Measurements from ENCODE around the gene USHBP1. TPM values are rescaled to one million over a fixed set of nuclear protein-coding genes. Genes with fewer than 3 reads are reported as not detected.

Gene USHBP1
- polyA plus RNA-seq, 1 donor from 2014 or later = 0.59 TPM

DNA sequence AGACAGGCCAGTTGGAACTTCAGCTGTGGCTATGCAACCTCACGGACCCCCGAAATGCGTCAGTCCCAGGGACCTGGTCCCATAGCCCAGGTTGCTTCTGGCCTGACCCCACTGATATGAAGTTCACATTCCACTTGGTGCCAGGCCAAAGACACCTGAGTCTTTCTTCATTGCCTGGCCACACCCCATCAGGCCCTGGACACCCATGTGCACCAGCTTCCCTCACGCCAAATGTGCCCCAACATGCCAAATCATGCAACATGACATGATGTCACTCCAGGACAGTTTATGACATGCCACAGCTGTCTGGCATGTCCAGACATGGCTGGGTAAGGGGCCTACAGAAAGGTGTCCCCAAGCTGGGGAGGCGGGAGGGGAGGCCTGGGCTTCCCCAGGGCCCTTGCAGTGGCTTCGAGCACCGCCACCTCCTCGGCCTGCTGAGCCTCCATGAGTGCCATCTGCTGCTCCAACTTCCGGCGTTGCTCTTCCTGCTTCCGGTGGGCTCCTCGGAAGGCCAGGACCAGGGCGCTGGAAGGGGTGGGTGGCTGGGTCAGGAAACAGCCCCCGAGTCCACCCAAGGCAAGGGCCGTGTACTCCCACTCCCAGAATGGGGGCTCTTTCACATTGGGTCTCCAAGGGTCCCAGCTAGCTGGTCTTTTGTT, 14.5 kb downstream of the USHBP1 start:
- Histone ChIP-seq H2AFZ (ENCODE audit: low read depth, low read length) (no peak overlapping the region), H3K27me3 (ENCODE audit: insufficient read depth, low read depth, low read length) (no peaks in the 10 kb centered on the region), H3K4me2 (ENCODE audit: low read length) (no peak overlapping the region), H3K9me3 (ENCODE audit: low read length) (no peaks in the 10 kb centered on the region), H4K20me1 (ENCODE audit: insufficient read depth) (no peaks in the 10 kb centered on the region), H3K9me2 (ENCODE audit: insufficient read depth, low read length) (no peaks in the 10 kb centered on the region), H3K9ac (ENCODE audit: low read length) (no peak overlapping the region), H3K4me3 (ENCODE audit: low read length) (no peak overlapping the region), H3K27ac (ENCODE audit: low read length) (no peak overlapping the region), H3K36me3 (ENCODE audit: insufficient read depth, low read length) (no peaks in the 10 kb centered on the region), H3K79me2 (replicated peaks; ENCODE audit: insufficient read depth, low read length) (peaks cover 13% of the 10 kb centered on the region), H3F3A (ENCODE audit: insufficient read depth, low read length, poor library complexity, severe bottlenecking) (no peaks in the 10 kb centered on the region)
- TF ChIP-seq, protein P1, sequence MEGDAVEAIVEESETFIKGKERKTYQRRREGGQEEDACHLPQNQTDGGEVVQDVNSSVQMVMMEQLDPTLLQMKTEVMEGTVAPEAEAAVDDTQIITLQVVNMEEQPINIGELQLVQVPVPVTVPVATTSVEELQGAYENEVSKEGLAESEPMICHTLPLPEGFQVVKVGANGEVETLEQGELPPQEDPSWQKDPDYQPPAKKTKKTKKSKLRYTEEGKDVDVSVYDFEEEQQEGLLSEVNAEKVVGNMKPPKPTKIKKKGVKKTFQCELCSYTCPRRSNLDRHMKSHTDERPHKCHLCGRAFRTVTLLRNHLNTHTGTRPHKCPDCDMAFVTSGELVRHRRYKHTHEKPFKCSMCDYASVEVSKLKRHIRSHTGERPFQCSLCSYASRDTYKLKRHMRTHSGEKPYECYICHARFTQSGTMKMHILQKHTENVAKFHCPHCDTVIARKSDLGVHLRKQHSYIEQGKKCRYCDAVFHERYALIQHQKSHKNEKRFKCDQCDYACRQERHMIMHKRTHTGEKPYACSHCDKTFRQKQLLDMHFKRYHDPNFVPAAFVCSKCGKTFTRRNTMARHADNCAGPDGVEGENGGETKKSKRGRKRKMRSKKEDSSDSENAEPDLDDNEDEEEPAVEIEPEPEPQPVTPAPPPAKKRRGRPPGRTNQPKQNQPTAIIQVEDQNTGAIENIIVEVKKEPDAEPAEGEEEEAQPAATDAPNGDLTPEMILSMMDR (IDR thresholded peaks at IDR 0.05; ENCODE audit: poor library complexity, severe bottlenecking) = no peak
- TF ChIP-seq POLR2AphosphoS5 (IDR thresholded peaks at IDR 0.05) = no peak
- TF ChIP-seq EP300 (conservative IDR thresholded peaks at IDR 0.05; ENCODE audit: poor library complexity, severe bottlenecking) = no peak
- no peak for TF ChIP-seq TAF1 (IDR thresholded peaks at IDR 0.05; ENCODE audit: low read depth)
- no peak for TF ChIP-seq MXI1 (conservative IDR thresholded peaks at IDR 0.05; ENCODE audit: poor library complexity, severe bottlenecking)
- TF ChIP-seq, protein P2, sequence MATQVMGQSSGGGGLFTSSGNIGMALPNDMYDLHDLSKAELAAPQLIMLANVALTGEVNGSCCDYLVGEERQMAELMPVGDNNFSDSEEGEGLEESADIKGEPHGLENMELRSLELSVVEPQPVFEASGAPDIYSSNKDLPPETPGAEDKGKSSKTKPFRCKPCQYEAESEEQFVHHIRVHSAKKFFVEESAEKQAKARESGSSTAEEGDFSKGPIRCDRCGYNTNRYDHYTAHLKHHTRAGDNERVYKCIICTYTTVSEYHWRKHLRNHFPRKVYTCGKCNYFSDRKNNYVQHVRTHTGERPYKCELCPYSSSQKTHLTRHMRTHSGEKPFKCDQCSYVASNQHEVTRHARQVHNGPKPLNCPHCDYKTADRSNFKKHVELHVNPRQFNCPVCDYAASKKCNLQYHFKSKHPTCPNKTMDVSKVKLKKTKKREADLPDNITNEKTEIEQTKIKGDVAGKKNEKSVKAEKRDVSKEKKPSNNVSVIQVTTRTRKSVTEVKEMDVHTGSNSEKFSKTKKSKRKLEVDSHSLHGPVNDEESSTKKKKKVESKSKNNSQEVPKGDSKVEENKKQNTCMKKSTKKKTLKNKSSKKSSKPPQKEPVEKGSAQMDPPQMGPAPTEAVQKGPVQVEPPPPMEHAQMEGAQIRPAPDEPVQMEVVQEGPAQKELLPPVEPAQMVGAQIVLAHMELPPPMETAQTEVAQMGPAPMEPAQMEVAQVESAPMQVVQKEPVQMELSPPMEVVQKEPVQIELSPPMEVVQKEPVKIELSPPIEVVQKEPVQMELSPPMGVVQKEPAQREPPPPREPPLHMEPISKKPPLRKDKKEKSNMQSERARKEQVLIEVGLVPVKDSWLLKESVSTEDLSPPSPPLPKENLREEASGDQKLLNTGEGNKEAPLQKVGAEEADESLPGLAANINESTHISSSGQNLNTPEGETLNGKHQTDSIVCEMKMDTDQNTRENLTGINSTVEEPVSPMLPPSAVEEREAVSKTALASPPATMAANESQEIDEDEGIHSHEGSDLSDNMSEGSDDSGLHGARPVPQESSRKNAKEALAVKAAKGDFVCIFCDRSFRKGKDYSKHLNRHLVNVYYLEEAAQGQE (IDR thresholded peaks at IDR 0.05; ENCODE audit: borderline replicate concordance) = no peak
- TF ChIP-seq EZH2 (IDR thresholded peaks at IDR 0.05; ENCODE audit: borderline replicate concordance, insufficient read depth, low read length, poor library complexity, severe bottlenecking) = no peak
- no peak for TF ChIP-seq SMC3 (conservative IDR thresholded peaks at IDR 0.05; ENCODE audit: poor library complexity)
- no peak for TF ChIP-seq RAD21 (conservative IDR thresholded peaks at IDR 0.05)

DNA sequence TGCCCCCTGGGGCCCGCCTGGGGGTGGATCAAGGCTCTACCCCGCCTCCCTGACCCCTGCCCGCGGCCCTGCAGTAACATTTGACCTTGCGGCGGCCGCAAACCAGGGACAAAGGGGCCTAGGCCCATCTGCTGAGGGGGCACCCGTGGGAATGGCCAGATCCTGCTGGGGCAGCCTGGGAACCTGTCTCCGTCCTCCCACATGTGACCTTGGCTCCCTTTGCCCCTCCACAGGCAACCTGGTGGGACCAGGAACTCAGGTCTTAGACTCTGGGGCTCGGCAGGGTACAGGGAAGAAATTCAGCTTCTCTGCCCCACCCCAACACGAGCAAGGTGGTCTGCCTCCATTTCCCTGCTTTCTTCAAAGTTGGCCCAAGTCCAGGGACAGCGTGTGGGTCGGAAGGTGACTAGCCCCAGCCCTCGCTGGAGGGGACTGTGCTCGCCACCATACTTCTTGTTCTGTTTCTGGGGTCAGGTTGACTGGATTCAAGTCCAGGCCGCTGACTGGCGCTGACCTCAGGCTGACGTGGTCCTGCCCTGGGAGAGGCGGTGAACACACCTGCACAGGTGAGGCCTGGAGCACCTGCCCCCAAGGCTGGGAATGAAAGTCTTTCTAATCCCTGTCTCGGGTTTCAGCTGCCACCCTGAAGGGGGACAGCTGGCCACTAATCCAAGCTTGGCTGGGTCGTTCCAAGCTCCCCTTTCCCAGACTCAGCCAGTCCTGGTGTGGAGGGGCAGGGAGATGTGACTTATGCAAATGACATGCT, 16.4 kb downstream of the USHBP1 start:
- no peaks in the 10 kb centered on the region for H3F3A ChIP-seq (ENCODE audit: insufficient read depth, low read length, poor library complexity, severe bottlenecking)
- no peak overlapping the region for H2AFZ ChIP-seq (ENCODE audit: low read depth, low read length)
- no peaks in the 10 kb centered on the region for H3K36me3 ChIP-seq (ENCODE audit: insufficient read depth, low read length)
- H3K4me3 ChIP-seq (ENCODE audit: low read length) = no peak overlapping the region
- no peaks in the 10 kb centered on the region for H3K27me3 ChIP-seq (ENCODE audit: insufficient read depth, low read depth, low read length)
- no peak overlapping the region for H3K9ac ChIP-seq (ENCODE audit: low read length)
- H3K9me2 ChIP-seq (ENCODE audit: insufficient read depth, low read length) = no peaks in the 10 kb centered on the region
- H3K4me2 ChIP-seq (ENCODE audit: low read length) = no peak overlapping the region
- no peak overlapping the region for H3K27ac ChIP-seq (ENCODE audit: low read length)
- TF ChIP-seq, protein P1 (IDR thresholded peaks at IDR 0.05; ENCODE audit: poor library complexity, severe bottlenecking) = no peak
- TF ChIP-seq TAF1 (IDR thresholded peaks at IDR 0.05; ENCODE audit: low read depth) (no peak), RAD21 (conservative IDR thresholded peaks at IDR 0.05) (no peak), POLR2AphosphoS5 (IDR thresholded peaks at IDR 0.05) (no peak), EP300 (conservative IDR thresholded peaks at IDR 0.05; ENCODE audit: poor library complexity, severe bottlenecking) (no peak), SMC3 (conservative IDR thresholded peaks at IDR 0.05; ENCODE audit: poor library complexity) (no peak), MXI1 (conservative IDR thresholded peaks at IDR 0.05; ENCODE audit: poor library complexity, severe bottlenecking) (no peak), EZH2 (IDR thresholded peaks at IDR 0.05; ENCODE audit: borderline replicate concordance, insufficient read depth, low read length, poor library complexity, severe bottlenecking) (no peak)
- TF ChIP-seq, protein P2 (IDR thresholded peaks at IDR 0.05; ENCODE audit: borderline replicate concordance) = no peak
- peaks cover 13% of the 10 kb centered on the region for H3K79me2 ChIP-seq (replicated peaks; ENCODE audit: insufficient read depth, low read length)
- no peaks in the 10 kb centered on the region for H3K9me3 ChIP-seq (ENCODE audit: low read length)
- H4K20me1 ChIP-seq (ENCODE audit: insufficient read depth) = no peaks in the 10 kb centered on the region
